Raji (cell line): ENCODE data around the gene ACVR1B.

Experiments used
- POLR2A ChIP-seq: IDR thresholded peaks from 2 replicates; pipeline ENCODE4 v1.6.1; 2011; ENCODE audit warnings: low read depth, low read length, control low read depth; ENCODE audit not compliant: insufficient read depth

The ACVR1B gene

GRCh38 chr12:51926064-51926632 lies 25.4 kb upstream of the ACVR1B start:
- no peak for TF ChIP-seq POLR2A

- no peak for TF ChIP-seq POLR2A
Observed at GRCh38 chr12:51926718-51927117, 24.8 kb upstream of the ACVR1B start.

DNA sequence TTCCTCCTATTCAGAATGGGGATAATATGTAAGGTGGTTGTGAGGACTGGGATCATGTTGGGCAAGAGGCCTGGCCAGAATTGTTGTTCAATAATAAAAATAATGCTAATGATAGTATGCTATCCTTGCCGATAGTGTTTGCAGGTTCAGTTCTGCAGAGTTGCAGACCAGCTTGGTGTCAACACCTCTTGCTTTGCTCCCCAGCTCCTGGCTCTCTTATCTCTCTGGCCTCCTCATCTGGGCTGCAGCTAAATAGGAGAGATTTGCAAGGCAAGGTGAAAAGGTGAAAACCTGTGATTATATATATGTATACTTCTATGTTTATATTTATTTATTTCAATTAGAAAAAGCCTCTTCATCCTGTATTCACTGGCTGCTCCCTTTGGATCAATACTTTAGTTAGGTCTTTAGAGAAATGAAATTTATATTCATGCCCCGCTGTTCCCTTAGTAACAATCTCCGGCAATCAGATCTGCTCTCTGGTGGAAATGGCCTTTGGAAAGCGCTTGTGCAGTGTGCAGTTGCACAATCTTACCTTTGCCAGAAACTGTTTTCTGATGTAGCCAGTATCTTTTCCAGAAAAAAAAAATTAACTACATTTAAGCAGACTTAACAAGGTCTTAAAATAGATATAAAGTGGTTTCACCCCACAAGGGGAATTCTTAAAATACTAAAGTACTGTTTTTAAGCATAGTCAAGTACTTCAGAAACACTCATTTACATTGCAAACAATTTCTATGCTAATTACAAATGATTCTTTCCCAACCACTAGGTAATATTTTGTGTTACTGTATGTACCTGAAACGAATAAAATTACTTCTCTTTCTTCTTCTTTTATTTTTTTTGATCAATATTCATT lies 19.1 kb upstream of the ACVR1B start:
- no peak for TF ChIP-seq POLR2A

- no peak for TF ChIP-seq POLR2A
Observed at GRCh38 chr12:51934080-51934479, 17.4 kb upstream of the ACVR1B start.

DNA sequence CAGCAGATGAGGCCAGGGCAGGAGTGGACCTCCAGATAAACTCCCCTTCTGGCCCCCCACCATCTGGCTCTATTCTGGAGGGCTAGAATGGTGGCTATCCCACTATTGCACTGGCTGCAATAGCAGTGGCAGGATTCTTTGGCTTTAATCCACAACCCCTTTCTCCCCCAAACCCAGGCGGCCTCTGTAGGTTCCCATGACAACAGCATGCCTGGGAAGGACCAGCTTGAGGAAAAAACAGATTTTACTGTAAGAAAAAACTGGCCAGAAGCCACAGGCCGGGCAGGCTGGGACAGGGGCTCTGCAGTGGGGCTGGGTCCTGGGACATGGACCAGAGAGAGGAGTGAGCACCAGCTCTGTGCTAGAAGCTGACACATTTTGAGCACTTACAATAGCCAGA lies 13.6 kb upstream of the ACVR1B start:
- no peak for TF ChIP-seq POLR2A

DNA sequence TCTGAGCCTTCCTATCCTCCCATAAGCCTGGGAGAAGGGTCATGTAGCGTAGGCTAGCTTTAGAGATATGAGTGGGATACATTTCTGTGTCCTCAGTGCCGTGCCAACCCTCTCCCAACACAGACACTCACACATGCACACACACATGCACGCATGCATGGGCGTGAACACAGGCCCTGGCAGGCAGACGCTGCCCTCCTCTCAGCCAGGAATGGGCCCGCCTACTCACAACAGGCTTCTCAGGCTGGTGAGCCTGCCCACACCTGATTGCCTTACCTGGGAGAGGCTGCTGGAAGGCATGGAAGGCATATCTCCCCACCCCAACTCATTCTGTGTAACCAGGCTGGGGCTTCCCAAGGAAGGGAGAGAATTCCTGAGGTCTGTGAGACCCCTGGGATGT lies 12.8 kb upstream of the ACVR1B start:
- TF ChIP-seq POLR2A, result no peak

- TF ChIP-seq POLR2A, result no peak
Observed at GRCh38 chr12:51941011-51941581, 10.4 kb upstream of the ACVR1B start.

GRCh38 chr12:51941604-51942003 lies 9.9 kb upstream of the ACVR1B start:
- TF ChIP-seq POLR2A, result no peak

DNA sequence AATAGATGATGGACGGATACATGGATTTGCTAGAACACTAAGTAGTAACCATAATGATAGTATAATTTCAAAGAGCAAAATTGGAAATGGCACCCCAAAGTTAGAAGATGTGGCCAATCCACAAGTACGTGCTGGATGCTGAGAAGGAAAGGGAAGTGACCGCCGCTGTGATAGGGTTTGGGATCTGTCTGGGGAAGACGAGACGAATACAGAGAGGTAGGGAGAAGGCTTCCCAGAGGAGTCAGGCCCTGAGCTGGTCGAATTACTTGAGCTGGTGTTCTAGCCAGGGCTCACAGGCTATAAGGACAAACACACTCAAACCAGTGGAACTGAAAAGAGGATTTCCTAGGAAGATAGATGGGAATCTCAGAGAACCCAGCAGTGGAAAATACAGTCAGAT lies 9.4 kb upstream of the ACVR1B start:
- TF ChIP-seq POLR2A, result no peak

DNA sequence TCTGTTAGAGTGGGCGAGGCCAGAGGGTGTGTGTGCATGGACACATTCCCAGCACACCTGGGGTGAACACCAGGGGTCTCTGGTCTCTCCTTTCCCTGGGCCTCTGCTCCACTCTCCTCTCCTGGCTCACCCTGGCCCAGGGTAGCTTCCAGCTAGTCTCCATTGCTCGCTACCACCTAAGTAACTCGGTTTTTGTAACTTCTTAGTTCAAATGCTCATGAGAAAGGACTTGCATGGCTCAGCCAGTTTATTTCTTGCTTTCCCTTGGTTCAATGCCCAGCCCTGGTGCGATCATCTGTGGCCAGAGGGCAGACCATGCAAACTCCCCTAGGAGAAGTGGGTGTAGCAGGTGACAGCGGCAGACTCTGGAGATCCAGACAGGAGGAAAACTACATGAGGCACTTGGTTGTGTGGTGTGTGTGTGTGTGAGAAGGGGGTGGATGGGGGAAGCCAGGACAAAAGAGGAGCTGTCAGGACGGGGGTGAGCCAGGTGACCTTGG lies 8.9 kb upstream of the ACVR1B start:
- no peak for TF ChIP-seq POLR2A

DNA sequence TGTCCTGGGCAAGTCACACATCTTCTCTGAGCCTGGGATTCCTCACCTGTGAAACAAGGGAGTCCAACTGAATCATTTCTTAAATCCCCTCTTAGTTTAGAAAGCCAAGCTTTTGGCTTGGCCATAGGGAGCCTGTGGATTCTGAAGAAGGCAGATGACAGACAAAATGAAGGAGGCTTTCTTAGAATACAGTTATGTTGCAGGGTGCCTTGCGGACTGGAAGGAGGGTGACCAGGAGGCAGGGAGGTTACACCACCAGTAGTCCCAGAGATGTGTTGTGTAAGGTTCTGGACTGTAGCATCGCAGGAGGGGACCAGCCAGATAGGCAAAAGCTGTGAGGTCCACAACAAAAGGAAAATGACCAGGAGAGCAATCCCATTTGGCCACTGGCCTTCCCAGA lies 8.2 kb upstream of the ACVR1B start:
- TF ChIP-seq POLR2A, result no peak

DNA sequence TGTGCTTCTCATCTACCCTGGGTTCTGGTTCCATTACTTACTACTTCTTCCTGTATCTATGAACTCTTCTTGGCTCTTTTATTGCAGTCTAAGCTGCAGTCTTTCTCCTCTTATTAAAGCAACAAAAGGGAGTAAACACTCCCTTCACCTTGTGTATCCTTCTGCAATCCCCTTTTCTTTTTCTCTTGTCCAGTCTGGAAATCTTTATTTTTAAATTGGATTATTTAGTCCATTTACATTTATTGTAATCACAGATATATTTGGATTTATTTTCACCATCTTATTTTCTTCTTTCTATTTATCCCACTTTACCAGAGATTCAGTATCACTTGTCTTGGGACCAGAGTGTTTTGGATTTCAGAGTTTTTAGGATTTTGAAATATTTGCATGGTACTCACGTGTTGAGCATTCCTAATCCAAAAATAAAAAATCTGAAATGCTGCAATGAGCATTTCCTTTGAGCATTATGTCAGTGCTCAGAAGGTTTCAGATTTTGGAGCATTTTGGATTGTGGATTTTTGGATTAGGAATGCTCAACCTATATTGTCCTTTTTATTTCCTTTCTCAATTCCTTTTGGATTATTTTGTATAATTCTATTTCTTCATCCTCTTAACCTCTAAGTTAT lies 6.8 kb upstream of the ACVR1B start:
- no peak for TF ChIP-seq POLR2A

- no peak for TF ChIP-seq POLR2A
Observed at GRCh38 chr12:51947246-51947996, 4.1 kb upstream of the ACVR1B start.

DNA sequence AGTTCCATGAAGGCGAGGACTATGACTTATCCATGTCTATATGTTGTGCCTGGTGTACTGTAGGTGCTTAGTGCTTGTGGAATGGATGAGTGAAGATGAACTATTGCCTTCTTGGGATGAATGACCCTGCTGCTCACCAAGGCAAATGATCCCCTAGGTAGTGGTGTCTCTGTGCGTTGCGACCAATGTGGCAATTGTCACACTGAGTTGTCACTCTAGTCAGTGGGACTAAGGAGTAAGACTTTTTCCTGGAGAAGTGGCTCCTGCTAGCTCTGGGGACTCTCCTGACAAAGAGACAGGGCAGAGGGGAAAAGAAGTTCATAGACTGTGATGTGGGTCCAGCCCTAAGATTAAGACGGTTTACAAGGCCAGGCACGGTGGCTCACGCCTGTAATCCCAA lies 3.4 kb upstream of the ACVR1B start:
- no peak for TF ChIP-seq POLR2A

DNA sequence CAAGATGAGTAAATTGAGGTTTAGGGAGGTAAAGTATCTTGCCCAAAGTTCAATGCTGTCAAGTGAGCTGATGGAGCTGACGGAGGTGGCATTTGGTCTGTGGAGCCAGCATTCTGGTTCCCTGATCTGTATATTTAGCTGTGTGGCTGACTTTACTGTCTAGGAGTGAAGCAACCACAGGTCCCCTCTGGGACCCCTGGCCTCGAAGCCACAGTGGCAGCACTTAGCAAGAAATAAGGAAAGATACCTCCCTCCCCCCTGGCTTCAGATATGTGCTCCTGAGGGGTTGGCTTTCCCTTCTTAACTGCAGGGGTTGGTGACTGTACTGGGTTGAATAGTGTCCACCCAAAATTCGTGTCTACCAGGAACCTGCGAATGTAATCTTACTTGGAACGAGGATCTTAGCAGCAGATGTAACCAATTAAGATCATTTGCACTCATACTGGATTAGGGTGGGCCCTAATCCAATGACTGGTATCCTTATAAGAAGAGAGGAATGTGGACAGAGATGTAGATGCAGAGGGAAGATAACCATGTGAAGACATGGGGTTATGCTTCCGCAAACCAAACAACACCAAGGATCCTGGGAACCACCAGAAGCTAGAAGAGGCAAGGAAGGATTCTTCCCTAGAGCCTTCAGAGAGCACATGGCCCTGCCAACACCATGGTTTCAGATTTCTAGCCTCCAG lies 2.0 kb upstream of the ACVR1B start:
- no peak for TF ChIP-seq POLR2A

GRCh38 chr12:51950682-51951198 lies 759 bp upstream of the ACVR1B start:
- no peak for TF ChIP-seq POLR2A
